Measurements from ENCODE around the gene AMZ1.

The AMZ1 gene

GRCh38 chr7:2651847-2652735 is 35.9 kb upstream of the AMZ1 start:
- DNase-seq = no peak

GRCh38 chr7:2652736-2653060 is 35.3 kb upstream of the AMZ1 start:
- DNase-seq = no peak

DNA sequence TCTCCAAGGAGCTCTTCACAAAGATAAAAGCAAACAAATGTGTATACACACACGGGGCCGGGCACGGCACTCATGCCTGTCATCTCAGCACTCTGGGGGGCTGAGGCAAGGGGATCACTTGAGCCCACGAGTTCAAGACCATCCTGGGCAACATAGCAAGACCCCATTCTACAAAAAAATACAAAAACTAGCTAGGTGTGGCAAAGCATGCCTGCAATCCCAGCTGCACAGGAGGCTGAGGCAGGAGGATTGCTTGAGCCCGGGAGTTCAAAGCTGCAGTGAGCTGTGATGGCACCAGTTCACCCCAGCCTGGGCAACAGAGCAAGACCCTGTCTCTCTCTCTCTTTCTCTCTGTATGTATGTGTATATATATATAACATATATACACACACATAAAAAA is 33.9 kb upstream of the AMZ1 start:
- DNase-seq = no peak

DNA sequence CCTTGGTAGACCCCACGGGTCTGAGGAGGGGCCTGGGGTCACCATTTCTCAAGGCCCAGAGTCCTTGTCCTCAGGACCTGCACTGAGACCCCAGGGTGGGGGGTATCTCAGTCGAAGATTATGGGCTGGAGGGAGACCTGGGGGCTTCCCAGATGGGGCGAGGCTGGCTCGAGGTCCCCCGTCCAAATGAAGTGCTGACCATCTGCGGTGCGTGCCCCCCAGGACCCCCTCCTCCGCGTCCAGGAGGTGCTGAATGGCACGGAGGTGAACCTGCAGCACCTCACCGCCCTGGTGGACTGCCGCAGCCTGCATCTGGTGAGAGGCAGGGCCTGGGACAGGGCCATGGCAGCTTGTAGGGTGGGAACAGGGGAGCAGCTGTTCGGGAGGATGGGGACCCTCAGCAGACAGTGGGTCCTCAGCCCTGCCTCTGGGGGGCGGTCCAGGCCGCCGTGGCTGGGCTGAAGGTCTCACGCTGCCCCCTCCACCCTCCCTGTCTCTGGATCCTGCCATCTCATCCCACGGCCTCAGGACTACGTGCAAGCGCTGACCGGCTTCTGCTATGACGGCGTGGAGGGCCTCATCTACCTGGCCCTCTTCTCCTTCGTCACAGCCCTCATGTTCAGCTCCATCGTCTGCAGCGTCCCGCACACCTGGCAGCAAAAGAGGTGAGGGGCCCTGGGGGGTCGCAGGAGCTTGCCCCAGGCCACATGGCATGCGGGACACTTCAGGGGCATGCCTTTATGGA is 32.0 kb upstream of the AMZ1 start:
- no peak for DNase-seq

DNA sequence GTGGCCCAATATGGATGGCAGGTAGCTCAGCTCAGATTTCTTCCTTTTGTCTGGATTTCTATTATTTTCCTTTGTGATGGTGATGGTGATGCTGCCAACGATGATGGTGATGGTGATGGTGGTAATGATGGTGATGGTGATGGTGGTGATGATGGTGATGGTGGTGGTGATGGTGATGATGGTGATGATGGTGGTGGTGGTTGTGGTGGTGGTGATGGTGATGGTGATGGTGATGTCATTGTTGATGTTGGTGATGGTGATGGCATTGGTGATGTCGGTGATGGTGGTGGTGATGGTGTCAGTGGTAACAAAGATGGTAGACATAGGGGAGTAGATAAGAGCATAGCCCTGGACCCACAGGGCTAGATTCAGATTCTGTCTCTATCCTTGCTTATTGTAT is 30.8 kb upstream of the AMZ1 start:
- no peak for DNase-seq

DNA sequence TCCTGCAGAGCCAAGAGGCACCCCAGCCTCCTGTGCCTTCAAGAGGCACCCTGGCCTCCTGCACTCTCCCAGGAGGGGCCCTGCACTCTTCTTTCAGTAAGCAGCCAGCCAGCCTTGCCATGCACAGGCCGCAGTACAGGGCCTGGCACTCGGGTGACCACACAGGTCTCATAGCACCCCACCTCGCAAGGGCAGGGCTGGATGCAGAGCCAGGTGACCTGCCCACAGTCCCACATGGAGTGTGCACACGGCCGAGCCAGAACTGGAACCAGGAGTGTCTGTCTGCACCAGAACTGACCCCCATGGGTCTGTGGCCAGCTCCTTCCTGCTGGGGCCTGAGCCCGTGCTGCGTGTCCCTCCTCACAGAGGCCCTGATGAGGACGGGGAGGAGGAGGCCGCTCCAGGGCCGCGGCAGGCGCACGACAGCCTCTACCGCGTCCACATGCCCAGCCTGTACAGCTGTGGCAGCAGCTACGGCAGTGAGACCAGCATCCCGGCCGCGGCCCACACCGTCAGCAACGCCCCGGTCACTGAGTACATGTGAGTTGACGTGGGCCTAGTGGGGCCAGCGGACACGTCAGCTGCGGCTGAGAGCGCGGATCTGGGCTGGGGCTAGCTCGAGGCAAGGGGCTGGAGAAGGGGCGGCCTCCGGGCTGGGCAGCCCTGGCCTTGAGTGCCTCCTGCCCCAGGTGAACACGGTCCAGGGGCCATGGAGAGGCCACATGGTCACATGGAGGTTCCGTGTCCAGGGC is 29.9 kb upstream of the AMZ1 start:
- no peak for DNase-seq

GRCh38 chr7:2658941-2659340 is 29.1 kb upstream of the AMZ1 start:
- no peak for DNase-seq

GRCh38 chr7:2659556-2660358 is 28.2 kb upstream of the AMZ1 start:
- DNase-seq = no peak

- DNase-seq = no peak
Measured at GRCh38 chr7:2660359-2661095, 27.5 kb upstream of the AMZ1 start.

DNA sequence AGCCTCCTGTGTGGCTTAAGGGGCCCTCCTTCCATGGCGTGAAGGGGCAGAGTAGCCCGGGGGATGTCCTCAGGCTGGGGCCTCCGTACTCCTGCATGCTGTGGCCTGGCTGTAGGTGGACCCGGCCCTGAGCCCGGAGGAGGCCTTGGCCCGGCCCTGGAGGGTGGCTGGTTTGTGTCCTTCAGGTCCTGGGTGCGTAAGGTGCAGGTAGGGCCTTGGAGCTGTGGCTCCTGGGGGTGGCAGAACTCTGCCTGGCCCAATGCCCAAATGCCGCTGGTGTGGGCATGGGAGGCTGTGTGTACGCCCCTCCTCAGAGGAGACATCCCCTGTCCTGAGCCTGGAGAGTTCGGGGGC is 26.9 kb upstream of the AMZ1 start:
- DNase-seq = no peak

DNA sequence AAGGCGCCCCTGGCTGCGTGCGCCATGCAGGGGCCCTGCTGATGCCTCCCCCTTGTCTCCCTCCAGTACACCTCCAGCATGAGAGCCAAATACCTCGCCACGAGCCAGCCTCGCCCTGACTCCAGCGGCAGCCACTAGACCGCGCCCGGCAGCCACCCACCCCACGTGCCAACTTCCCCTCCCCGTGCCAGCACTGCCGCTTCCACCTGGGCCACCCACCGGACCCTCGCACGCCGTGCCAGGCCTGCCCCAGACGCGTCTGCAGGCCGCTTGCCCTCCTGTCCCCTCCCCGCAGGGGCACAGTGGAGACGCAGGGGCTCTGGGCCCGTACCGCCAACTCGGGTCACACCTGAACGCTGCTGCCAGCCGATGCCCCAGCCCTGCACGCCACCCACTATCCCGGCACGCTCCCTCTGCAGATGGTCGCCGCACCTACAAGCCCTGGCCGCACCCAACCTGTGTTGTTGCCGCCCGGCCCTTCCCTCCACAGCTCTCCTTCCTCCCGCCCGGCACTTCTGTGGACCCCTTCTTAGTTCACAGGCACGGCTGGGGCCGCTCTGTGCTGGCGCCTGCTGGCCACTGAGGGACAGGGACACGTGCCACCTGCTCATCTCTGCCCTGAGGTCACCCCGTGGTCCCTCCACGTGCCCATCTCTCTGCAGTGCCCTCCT is 26.3 kb upstream of the AMZ1 start:
- no peak for DNase-seq

DNA sequence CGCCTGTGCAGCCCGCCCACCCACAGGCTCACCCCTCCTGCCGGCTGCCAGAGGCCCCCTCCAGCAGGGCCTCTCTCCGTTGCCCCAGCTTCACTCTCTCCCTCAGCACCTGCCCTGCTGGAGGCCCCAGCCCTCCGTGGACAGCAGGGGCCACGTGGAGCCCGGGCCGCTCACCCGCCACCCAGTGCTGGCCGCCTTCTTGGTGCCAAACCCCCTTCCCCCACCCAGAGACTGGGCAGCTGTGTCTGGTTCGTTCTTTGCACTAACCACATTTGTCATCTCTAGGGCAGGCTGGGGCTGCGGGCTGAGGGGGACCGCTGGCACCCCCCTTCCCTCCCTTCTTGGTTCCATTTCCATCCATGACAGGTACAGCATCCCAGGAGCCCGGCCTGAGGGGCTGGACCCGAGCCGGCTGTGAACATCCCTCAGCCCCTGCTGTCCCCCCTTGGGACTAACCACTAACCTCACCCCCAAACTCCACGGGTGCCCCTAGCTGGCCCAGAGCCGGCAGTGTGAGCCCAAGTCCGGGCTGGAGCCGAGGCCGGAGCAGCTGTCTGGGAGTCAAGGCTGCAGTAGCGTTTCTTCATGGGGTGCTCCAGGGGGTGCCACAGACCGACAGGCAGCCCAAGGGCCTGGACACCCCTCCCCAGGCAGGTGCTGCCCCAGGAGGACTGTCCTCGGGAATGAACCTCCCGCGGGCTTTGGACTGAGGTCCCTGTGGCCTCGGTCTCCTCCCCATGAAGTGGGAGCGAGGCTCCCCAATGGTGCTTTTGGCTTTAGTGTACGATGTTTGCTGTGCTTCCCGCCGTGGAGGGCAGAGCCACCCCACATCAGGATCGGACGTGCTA is 25.5 kb upstream of the AMZ1 start:
- DNase-seq = no peak

DNA sequence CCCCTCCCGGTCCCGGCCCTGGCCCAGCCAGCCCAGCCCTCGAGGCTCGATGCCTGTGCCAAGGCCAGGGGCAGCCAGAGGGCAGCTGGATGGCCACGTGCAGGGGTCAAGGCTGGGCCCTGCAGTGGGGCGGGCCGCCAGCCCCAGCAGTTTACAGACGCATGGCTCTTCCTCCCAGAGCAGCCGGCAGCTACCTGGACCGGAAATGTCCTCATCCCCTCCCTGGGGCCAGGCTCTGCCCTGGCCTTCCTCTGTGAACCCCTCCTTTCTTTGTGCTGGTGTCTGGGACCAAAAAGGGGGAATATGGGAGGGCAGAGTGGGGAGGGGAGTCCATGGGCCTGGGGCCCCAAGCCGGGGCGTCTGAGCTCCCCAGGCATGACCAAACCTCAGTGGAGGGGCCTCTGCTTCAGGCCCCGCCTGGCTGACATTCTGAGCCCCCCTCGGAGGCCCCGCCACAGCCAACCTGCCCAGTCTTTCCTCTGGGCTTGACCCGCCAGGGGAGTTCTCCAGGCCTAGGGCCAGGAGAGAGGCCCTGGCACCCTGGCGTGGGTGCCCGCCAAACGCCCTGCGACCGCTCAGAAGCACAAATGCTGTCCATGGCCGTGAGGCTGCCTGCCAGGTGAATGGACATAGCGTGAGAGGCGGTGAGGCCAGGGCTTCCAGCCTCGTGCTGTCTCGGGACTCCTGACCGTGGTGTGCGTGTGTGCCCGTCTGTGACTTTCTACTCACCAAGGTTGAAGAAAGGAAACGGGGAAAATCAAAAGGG is 24.7 kb upstream of the AMZ1 start:
- DNase-seq = no peak

- DNase-seq = no peak
Measured at GRCh38 chr7:2663960-2664359, 24.0 kb upstream of the AMZ1 start.

DNA sequence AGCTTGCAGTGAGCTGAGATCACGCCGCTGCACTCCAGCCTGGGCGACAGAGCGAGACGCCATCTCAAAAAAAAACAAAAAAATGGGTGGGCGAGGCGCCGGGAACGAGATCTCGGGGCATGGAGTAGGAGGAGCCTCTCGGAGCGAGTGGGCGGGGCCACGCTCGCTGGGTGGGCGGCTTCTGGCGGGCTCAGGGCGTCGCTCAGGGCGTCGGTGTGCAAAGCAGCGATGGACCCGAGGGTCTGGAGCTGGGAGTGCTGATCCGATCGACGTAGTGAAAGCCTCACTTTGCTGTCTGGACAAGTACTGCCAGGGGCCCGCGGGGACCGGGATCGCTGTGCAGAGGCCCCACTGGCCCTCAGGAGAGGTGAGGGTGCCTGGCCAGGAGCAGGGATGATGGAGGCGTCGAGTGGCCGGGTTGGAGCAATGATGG is 22.6 kb upstream of the AMZ1 start:
- DNase-seq = no peak

DNA sequence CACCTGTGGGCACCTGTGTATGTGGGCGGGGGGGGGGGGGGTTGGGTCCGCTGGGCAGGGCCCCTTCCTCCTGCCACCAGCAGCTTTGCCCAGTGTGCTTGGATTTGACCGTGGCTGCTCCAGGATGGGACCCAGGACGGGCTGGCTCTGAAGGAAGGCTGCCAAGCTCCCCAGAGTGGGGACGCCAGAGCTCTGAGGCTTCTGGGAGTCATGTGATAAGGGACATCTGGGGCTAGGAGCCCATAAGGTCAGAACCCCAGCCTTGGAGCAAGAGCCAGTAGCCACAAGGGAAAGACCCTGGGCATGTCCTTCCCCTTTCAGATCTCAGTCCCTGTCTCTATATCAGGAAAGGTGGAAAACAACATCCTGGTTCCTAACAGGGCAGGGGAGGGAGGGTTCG is 21.8 kb upstream of the AMZ1 start:
- DNase-seq = no peak

DNA sequence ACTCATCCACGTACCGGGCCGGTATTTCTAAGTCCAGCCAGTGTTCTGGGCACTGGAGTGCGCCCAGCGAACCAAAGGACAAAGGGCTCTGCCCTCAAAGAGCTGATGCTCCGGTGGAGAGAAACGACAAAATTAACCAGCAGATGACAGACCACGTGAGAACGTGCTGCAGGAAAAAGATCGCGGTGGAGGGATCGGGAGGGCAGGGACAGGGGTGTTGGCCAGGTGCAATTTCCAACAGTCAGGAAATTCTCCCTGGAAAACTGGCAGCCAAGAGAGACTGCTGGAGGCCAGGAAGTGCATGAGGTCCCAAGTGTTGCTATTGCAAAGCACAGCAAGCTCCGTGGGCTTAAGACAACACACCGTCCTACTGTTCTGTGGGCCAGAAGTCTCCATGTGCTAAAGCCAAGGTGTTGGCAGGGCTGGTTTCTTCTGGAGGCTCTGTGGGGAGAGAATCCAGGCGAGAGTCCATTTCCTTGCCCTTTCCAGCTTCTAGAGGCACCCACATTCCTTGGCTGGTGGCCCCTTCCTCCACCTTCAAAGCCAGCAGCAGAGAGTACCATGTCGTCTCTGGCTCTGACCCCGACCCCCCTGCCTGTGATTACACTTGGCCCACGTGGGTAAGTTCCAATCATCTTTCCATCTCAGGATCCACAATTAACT is 21.3 kb upstream of the AMZ1 start:
- DNase-seq = no peak

GRCh38 chr7:2667843-2668242 is 20.2 kb upstream of the AMZ1 start:
- no peak for DNase-seq

- no peak for DNase-seq
Measured at GRCh38 chr7:2668401-2668800, 19.6 kb upstream of the AMZ1 start.
